ENCODE results near the gene HDAC4.

- no peak for TF ChIP-seq CTCF (IDR thresholded peaks at IDR 0.05)
- no peak for TF ChIP-seq ZFX (IDR thresholded peaks at IDR 0.05; ENCODE audit: borderline replicate concordance)
Observed at GRCh38 chr2:239065537-239065936, 335.3 kb downstream of the HDAC4 start.

Measured in 22Rv1 (cell line).